ENCODE measurements around the gene MAPKAP1. TPM values are rescaled to one million over a fixed set of nuclear protein-coding genes. Genes with fewer than 3 reads are reported as not detected.
A peak's percentile ranks its signal among the peaks of the same experiment; 100 is the strongest.

The MAPKAP1 gene
- total RNA-seq, 2 donors from 2014 or later = 83.7 to 91.8 TPM

DNA sequence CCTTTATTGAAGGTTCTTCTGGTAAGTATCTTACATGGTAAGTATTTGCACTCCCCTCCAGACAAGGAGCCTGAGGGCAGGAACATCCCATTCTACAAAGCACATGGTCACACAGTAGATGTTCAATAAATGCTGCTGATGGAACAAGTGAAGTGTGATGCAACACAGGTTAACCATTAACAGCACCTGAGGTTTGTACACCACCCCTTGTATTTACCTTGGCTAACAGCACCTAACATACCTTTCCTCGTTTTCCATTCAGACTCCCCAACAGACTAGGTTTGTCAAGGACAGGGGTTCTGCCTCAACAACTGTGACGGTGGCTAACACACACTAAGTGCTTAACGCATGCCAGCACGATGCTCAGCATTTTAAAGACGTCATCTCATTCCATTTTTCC lies 213.6 kb downstream of the MAPKAP1 start:
- WGBS, 2 donors = 16 to 30% methylated on average over 5 of the region's 5 CpGs
- H3K27ac ChIP-seq = peak overlapping the region in 1 of 4 donors; percentile 17
- peaks cover 16% of the 10 kb centered on the region for H3K4me1 ChIP-seq
- no peak overlapping the region for H3K4me3 ChIP-seq
- no peaks in the 10 kb centered on the region for H3K36me3 ChIP-seq (replicated peaks in 1 of 2; ENCODE audit: insufficient read depth in 1 of 2, low read depth in 2 of 2)
- DNase-seq = peak; percentile 16 to 65 (median 36)
- intact Hi-C loops (cut with DNase I) = no loop called here
- no peaks in the 10 kb centered on the region for H3K9me3 ChIP-seq
- ATAC-seq = peak; percentile 87
- H3K27me3 ChIP-seq = no peaks in the 10 kb centered on the region
- no peak for TF ChIP-seq POLR2A (IDR thresholded peaks at IDR 0.05)
- no peak for TF ChIP-seq CTCF (IDR thresholded peaks at IDR 0.05)

DNA sequence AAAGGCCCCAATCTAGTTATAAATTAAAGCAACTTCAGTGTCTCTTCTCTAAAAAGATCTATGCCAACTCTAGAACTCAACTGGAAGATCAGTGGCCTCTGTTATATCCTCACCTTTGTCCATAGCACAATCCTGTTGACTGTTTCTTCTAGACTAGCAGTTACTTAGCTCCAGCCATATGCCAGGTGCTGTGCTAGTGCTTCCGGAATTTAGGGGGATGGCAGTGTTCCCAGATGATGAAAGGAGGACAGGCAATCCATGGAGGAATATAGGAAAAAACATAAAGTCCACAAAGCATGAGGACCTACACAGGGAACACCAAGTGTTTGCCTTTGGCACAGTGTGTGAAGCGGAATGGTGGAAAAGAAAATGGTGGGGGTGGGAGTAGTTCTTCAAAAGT lies 214.3 kb downstream of the MAPKAP1 start:
- DNase-seq = no peak
- 83 to 86% methylated on average over 2 of the region's 2 CpGs for WGBS, 2 donors
- Histone ChIP-seq H3K36me3 (replicated peaks in 1 of 2; ENCODE audit: insufficient read depth in 1 of 2, low read depth in 2 of 2) (no peaks in the 10 kb centered on the region), H3K27me3 (no peaks in the 10 kb centered on the region), H3K4me3 (no peak overlapping the region), H3K27ac (no peak overlapping the region), H3K4me1 (peaks cover 16% of the 10 kb centered on the region), H3K9me3 (no peaks in the 10 kb centered on the region)
- no peak for ATAC-seq
- intact Hi-C loops (cut with DNase I) = no loop called here
- TF ChIP-seq POLR2A (IDR thresholded peaks at IDR 0.05) = no peak
- TF ChIP-seq CTCF (IDR thresholded peaks at IDR 0.05) = no peak

DNA sequence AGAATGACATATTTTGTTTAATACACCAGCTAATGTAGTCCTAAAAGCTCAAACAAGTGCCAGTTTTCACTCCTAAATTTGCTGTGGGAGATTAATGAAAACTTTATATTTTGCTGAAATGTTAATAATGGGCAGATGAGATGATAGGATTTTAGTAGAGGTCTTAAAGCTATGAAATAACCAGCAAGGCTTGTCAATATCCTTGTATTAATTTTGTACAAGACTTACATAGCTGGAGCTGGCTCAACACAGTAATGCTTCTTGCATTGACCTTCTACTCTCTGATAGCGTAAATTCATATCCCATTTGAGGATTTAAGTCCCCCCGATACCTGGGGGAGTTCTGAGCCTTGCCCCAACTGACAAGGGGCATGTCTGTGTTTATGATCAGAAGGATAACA lies 219.2 kb downstream of the MAPKAP1 start:
- ATAC-seq = no peak

DNA sequence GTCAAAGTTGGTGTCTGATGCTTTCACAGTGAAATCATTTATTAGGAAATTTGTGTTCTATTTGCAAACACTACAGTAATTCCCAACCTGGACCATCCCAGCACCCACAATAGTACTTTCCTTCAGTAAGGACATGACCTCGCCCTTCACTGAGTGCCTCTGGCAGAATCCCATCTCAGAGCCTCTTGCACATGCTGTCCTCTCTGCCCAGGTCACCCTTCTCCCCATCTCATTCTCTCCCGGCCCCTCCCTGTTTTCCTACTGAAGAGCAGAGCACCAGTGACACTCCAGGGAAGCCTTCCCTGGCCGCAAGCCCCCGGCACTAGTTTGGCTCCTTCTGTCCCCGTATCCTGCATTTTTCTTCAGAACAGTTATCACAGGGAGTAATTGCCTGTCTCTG lies 220.4 kb downstream of the MAPKAP1 start:
- TF ChIP-seq CTCF (IDR thresholded peaks at IDR 0.05) = no peak
- no peak for TF ChIP-seq POLR2A (IDR thresholded peaks at IDR 0.05)
- Histone ChIP-seq H3K27ac (no peak overlapping the region), H3K9me3 (no peaks in the 10 kb centered on the region), H3K36me3 (replicated peaks in 1 of 2; ENCODE audit: insufficient read depth in 1 of 2, low read depth in 2 of 2) (no peaks in the 10 kb centered on the region), H3K4me1 (peaks cover 12% of the 10 kb centered on the region), H3K27me3 (no peaks in the 10 kb centered on the region), H3K4me3 (no peak overlapping the region)
- 82 to 89% methylated on average over 5 of the region's 5 CpGs for WGBS, 2 donors
- DNase-seq = no peak
- intact Hi-C loops (cut with DNase I) = loop anchor here (5.0 kb wide), 1 partner anchor 194 kb away; no protein-coding TSS in a partner anchor
- no peak for ATAC-seq

More for the DNA sequence above, 219.2 kb downstream of the MAPKAP1 start:
- Histone ChIP-seq H3K4me3 (no peak overlapping the region), H3K4me1 (peaks cover 12% of the 10 kb centered on the region), H3K27ac (no peak overlapping the region), H3K36me3 (replicated peaks in 1 of 2; ENCODE audit: insufficient read depth in 1 of 2, low read depth in 2 of 2) (no peaks in the 10 kb centered on the region), H3K27me3 (no peaks in the 10 kb centered on the region), H3K9me3 (no peaks in the 10 kb centered on the region)
- intact Hi-C loops (cut with DNase I) = loop anchor here (5.0 kb wide), 1 partner anchor 196 kb away; no protein-coding TSS in a partner anchor
- WGBS, 2 donors = 47 to 50% methylated on average over 2 of the region's 2 CpGs
- DNase-seq = no peak
- TF ChIP-seq CTCF (IDR thresholded peaks at IDR 0.05) (no peak), POLR2A (IDR thresholded peaks at IDR 0.05) (no peak)

- ATAC-seq = no peak
- WGBS, 2 donors = 73 to 88% methylated on average over 3 of the region's 3 CpGs
- TF ChIP-seq POLR2A (IDR thresholded peaks at IDR 0.05) (no peak), CTCF (IDR thresholded peaks at IDR 0.05) (no peak)
- no peak for DNase-seq
- H3K4me3 ChIP-seq = no peak overlapping the region
- intact Hi-C loops (cut with DNase I) = loop anchor here (5.0 kb wide), 1 partner anchor 194 kb away; no protein-coding TSS in a partner anchor
- peaks cover 12% of the 10 kb centered on the region for H3K4me1 ChIP-seq
- no peaks in the 10 kb centered on the region for H3K36me3 ChIP-seq (replicated peaks in 1 of 2; ENCODE audit: insufficient read depth in 1 of 2, low read depth in 2 of 2)
- no peaks in the 10 kb centered on the region for H3K27me3 ChIP-seq
- H3K27ac ChIP-seq = no peak overlapping the region
- no peaks in the 10 kb centered on the region for H3K9me3 ChIP-seq
Measured at GRCh38 chr9:125486152-125486508, 220.9 kb downstream of the MAPKAP1 start.
